Loucy (cell line): ENCODE results near the gene C5orf34.
"Not testable (repeated sequence)": the region's sequence is repeated elsewhere in the genome, so short reads cannot be mapped to it uniquely, and the experiment has no call there.

Source experiments
- H2AFZ ChIP-seq: fragments of 200-600 bp; sonication (generic); 2 replicates; pipeline ENCODE4 v1.6.0; 2016; ENCODE audit warnings: antibody characterized with exemption, mild to moderate bottlenecking, low read length, moderate library complexity
- H3F3A ChIP-seq: fragments of 200-600 bp; 2 replicates; pipeline ENCODE4 v1.6.0; 2016; ENCODE audit warnings: antibody characterized with exemption, low read depth, mild to moderate bottlenecking
- H3K27me3 ChIP-seq: fragments of 200-600 bp; sonication (generic); 2 replicates; pipeline ENCODE4 v1.6.1; 2014; ENCODE audit warnings: low read length, mild to moderate bottlenecking; ENCODE audit not compliant: insufficient read depth, poor library complexity, severe bottlenecking
- H3K36me3 ChIP-seq: fragments of 200-600 bp; sonication (generic); 2 replicates; pipeline ENCODE4 v1.6.1; 2016; ENCODE audit warnings: low read length; ENCODE audit not compliant: insufficient read depth
- H3K4me1 ChIP-seq: fragments of 200-600 bp; sonication (generic); 2 replicates; pipeline ENCODE4 v1.5.1; 2014; ENCODE audit warnings: low read length, mild to moderate bottlenecking; ENCODE audit not compliant: insufficient read depth, poor library complexity, severe bottlenecking
- H3K4me2 ChIP-seq: fragments of 200-600 bp; sonication (generic); 2 replicates; pipeline ENCODE4 v1.6.0; 2014; ENCODE audit warnings: antibody characterized with exemption, low read length, low read depth, mild to moderate bottlenecking; ENCODE audit not compliant: poor library complexity, severe bottlenecking
- H3K4me3 ChIP-seq: fragments of 200-600 bp; sonication (generic); 2 replicates; pipeline ENCODE4 v1.5.1; 2014; ENCODE audit warnings: low read length, mild to moderate bottlenecking, mixed read lengths; ENCODE audit not compliant: poor library complexity, severe bottlenecking
- H3K79me2 ChIP-seq: fragments of 200-600 bp; sonication (generic); 2 replicates; pipeline ENCODE4 v1.6.1; 2014; ENCODE audit warnings: low read length; ENCODE audit not compliant: insufficient read depth
- H3K9ac ChIP-seq: fragments of 200-600 bp; sonication (generic); 2 replicates; pipeline ENCODE4 v1.6.0; 2014; ENCODE audit warnings: mild to moderate bottlenecking, low read depth, low read length, moderate library complexity; ENCODE audit not compliant: poor library complexity, severe bottlenecking
- H3K9me2 ChIP-seq: fragments of 200-600 bp; sonication (generic); replicated peaks from 2 replicates; pipeline ENCODE4 v1.6.1; 2016; ENCODE audit warnings: low read depth, low read length, mixed read lengths
- H3K9me3 ChIP-seq: fragments of 200-600 bp; sonication (generic); 2 replicates; pipeline ENCODE4 v1.6.1; 2014; ENCODE audit warnings: mild to moderate bottlenecking, antibody characterized with exemption, low read length, low read depth; ENCODE audit not compliant: insufficient read depth
- H4K20me1 ChIP-seq: fragments of 200-600 bp; sonication (generic); 2 replicates; pipeline ENCODE4 v1.6.0; 2014; ENCODE audit warnings: antibody characterized with exemption, low read length, mild to moderate bottlenecking; ENCODE audit not compliant: insufficient read depth, poor library complexity, severe bottlenecking
- CTCF ChIP-seq: fragments of 200-600 bp; sonication (generic); conservative IDR thresholded peaks from 2 replicates; pipeline ENCODE4 v1.5.1; 2014; ENCODE audit warnings: mild to moderate bottlenecking, antibody characterized with exemption, low read length
- EZH2phosphoT487 ChIP-seq: fragments of 200-600 bp; IDR thresholded peaks from 2 replicates; pipeline ENCODE4 v1.6.1; 2018; ENCODE audit warnings: antibody characterized with exemption, mild to moderate bottlenecking, moderate library complexity, borderline replicate concordance

The C5orf34 gene

GRCh38 chr5:43561356-43561755 is 46.4 kb upstream of the C5orf34 start:
- TF ChIP-seq EZH2phosphoT487 (no peak), CTCF (no peak)
- Histone ChIP-seq H3K4me2 (no peak overlapping the region), H3K9ac (no peak overlapping the region), H3K4me3 (no peak overlapping the region), H3K36me3 (no peaks in the 10 kb centered on the region), H3K27me3 (no peaks in the 10 kb centered on the region), H3K79me2 (peaks cover 1% of the 10 kb centered on the region; the same call in 1 of the 2 replicates), H4K20me1 (no peaks in the 10 kb centered on the region), H2AFZ (no peak overlapping the region), H3K9me2 (no peaks in the 10 kb centered on the region), H3K9me3 (no peaks in the 10 kb centered on the region), H3K4me1 (peaks cover 9% of the 10 kb centered on the region), H3F3A (no peaks in the 10 kb centered on the region)

DNA sequence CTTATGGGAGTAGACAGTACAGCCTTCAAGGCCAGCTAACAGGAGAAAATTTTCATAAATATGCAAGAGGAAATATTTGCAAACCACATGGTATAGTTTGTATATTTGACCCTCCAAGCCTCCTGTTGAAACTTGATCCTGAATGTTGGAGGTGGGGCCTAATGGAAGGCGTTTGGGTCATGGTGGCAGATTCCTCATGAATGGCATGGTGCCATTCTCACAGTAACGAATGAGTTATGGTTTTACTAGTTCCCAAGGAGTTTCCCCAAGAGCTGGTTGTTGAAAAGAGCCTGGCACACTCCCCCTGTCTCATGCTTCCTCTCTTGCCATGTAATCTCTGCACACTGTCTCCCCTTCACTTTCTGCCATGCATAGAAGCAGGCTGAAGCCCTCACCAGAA is 45.2 kb upstream of the C5orf34 start:
- Histone ChIP-seq H3K4me2 (no peak overlapping the region), H3K27me3 (no peaks in the 10 kb centered on the region), H2AFZ (no peak overlapping the region), H3K4me1 (peaks cover 15% of the 10 kb centered on the region), H3K36me3 (no peaks in the 10 kb centered on the region), H3K9me3 (no peaks in the 10 kb centered on the region), H3K4me3 (no peak overlapping the region), H4K20me1 (peaks cover 5% of the 10 kb centered on the region), H3K9me2 (no peaks in the 10 kb centered on the region), H3K9ac (no peak overlapping the region), H3K79me2 (peaks cover 13% of the 10 kb centered on the region), H3F3A (no peaks in the 10 kb centered on the region)
- TF ChIP-seq EZH2phosphoT487: no peak

DNA sequence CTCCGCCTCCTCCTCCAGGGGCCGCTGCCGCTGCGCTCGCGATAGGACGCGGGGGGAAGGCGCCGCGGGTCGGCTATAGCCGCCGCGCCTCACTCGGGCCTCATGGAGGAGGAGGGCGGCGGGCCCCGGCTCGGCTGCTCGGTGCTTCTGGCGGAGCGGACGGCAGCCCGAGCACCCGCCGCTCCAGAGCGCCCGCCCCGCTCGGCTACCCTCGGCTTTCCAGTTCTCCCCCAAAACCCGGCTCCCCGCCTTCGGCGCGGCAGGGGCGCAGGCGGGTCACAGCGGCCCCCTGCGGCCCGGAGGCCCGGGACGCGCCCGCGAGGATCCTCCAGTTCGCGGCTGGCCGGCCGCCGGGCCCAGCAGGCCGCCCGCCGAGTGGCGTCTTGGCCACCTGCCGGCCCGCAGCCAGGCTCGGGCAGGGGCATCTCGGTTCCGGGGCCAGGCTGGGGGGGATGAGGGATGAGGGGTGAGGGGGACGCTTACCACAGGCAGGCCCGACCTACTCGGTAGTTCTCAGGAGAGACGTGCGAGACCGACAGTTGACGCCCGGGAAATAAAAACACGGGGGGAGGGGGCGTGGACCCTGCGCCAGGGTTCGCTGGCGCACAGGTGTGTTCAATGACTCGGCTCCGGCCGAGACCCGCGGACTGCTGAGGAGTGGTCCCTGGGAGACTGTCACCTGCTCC is 42.1 kb upstream of the C5orf34 start, which contains the start of gene PAIP1:
TSS of gene PAIP1 (minus strand) at position 221 of the 686 bp plus-strand sequence. CDS start 231 bp downstream, outside the sequence.
- no peaks in the 10 kb centered on the region for H3K9me2 ChIP-seq
- H3K4me2 ChIP-seq: peak within 1 kb of the TSS; percentile 98
- no peaks in the 10 kb centered on the region for H3K9me3 ChIP-seq
- H3K4me3 ChIP-seq: peak within 1 kb of the TSS; percentile 100
- peak within 1 kb of the TSS; percentile 98 for H2AFZ ChIP-seq
- H3K4me1 ChIP-seq: peaks cover 46% of the 10 kb centered on the region
- H3K27me3 ChIP-seq: no peaks in the 10 kb centered on the region
- peak within 1 kb of the TSS; percentile 97 for H3K9ac ChIP-seq
- peaks cover 36% of the 10 kb centered on the region for H4K20me1 ChIP-seq
- H3K36me3 ChIP-seq: peaks cover 5% of the 10 kb centered on the region
- H3K79me2 ChIP-seq: peaks cover 45% of the 10 kb centered on the region
- TF ChIP-seq CTCF (peak; percentile 64), EZH2phosphoT487 (no peak)
- no peaks in the 10 kb centered on the region for H3F3A ChIP-seq

- not testable (repeated sequence) for H3K9me3 ChIP-seq, H3K9me2 ChIP-seq, H3K27me3 ChIP-seq, H3F3A ChIP-seq, H3K36me3 ChIP-seq
- peak overlapping the region; percentile 98 for H3K4me2 ChIP-seq
- H3K4me3 ChIP-seq: peak overlapping the region; percentile 100
- H3K9ac ChIP-seq: peak overlapping the region; percentile 97
- peaks cover 51% of the 10 kb centered on the region for H3K4me1 ChIP-seq
- peaks cover 41% of the 10 kb centered on the region for H4K20me1 ChIP-seq
- H2AFZ ChIP-seq: peak overlapping the region; percentile 98
- peaks cover 49% of the 10 kb centered on the region for H3K79me2 ChIP-seq
These were observed 41.6 kb upstream of the C5orf34 start for GRCh38 chr5:43556607-43556856.
